ENCODE data around the gene LAMC3.

LAMC3 gene

DNA sequence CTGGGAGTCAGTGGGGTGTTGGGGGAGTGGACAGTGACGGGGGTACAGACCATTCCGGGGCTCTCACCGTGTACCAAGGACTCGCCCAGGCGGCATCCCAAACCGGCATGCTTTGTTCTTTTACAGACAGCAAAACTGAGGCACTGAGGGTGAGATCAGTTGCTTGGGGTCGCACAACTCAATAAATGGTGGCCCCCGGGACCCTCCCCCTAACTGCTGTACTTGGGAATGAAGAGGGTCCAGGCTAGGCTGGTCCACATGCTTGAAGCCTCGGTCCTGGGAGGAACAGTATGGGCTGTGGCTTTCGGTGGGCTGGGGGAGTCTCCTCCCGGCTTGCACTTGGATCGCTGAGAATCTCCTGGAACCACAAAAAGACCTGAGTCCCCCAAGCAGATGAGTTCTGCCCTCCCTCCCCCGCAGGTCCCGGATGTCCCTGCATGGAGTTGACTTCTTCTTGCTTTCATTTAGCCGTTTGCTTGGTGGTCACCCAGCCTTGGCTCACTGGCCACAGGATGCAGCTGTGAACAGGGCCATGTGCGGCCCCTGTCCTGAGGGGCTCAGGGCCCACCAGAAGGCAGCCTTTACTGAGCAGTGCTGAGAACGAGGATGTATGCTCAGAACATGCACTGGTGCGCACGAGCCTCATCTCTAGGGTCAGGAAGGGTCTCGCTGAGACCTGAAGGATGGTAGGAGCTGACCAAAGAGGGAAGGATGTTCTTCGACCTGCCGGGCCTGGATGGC lies 4.2 kb downstream of the LAMC3 start:
- DNase-seq: no peak

DNA sequence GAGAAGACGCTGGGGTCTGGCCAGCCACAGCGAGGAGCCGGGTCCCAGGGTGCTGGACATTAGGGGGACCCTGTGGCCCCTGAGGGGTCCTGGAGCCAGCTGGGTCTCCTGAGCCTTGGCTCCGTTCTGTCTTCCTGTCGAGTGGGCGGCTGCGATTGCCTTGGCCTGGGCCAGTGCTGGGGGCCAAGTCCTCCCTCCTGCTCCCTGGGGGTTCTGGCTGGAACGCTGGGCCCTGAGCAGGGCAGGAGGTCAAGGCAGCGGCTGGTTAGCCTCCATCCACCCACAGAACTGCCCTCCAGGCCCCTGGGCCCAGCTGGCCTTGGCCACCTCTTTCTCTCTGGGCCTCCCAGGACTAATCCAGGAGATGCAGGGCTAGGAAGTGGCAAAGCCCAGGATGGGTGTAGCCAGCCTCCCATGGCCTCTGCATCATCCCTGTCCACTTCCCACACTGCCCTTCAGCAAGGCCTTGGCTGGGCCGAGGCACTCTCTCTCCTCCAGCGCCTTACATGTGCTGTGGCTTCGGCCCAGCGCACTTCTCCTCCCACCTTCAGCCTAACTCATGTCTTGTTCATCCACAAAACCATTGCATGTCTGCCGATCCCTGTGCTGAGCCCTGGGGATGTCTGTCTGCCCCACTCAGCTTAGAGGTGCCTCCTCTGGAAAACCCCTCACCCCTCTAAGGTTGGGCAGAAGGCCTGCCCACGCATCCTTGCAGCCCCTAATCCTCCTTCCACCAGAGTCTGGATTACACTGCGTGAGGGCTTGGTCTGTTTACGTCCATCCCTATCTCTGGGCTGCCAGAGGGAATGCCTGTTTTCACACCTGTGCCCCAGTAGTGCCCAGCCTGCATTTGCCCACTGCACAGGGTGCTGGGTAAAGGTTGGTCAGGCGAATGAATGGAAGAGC lies 5.0 kb downstream of the LAMC3 start:
- DNase-seq: no peak

DNA sequence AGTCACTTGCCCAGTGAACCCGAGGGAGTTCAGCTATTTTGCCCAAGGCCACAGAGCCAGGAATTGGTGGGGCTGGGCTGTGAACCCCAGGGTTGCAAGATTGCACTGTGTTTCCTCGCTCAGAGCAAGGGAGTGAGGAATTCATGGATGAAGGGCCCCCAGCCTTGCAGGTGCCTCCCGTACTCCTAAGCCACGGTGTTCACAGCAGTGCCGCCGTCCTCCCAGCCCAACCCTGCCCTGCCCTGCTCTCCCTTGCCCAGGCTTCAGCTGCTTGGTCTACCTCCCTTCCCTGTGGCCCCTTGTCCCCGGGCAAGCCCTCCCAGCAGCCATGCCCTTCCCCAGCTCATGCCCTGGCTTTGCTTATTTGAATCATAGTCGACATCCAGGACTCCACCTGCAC lies 6.1 kb downstream of the LAMC3 start:
- no peak for DNase-seq

DNA sequence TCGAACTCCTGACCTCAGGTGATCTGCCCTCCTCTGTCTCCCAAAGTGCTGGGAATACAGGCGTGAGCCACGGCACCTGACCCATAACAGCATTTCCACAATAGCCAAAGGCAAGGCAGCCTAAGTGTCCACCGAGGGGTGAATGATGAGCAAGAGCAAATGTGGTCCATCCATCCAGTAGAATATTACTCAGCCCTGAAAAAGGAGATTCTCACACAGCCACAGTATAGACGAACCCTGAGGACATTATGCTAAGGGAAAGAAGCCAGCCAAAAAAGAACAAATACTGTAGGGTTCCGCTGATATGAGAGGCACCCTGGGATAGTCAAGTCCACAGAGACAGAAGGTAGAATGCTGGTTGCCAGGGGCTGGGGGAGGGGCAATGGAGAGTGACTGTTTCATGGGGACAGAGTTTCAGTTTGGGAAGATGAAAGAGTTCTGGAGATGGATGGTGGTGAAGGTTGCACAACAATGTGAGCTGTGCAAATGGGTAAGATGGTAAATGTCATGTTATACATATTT lies 7.0 kb downstream of the LAMC3 start:
- DNase-seq: no peak

DNA sequence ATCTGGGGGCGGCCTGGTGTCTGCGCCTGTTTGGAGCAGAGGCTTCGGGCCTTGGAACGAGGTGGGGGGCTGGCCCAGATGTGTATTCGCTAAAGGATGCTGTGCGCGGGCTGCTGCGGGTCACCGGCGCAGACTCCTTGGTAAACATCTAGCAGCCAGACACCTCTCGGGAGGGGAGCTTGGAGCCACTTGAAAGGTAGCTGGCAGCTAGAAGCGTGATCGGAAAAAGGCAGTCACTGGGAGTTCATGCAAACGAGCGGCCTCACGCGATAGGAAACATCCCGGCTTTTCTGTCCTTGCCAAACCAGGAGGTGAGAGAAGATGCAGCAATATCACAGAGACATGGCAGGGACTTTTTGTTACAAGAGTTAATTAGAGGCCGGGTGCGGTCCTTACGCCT lies 8.1 kb downstream of the LAMC3 start:
- DNase-seq: no peak

DNA sequence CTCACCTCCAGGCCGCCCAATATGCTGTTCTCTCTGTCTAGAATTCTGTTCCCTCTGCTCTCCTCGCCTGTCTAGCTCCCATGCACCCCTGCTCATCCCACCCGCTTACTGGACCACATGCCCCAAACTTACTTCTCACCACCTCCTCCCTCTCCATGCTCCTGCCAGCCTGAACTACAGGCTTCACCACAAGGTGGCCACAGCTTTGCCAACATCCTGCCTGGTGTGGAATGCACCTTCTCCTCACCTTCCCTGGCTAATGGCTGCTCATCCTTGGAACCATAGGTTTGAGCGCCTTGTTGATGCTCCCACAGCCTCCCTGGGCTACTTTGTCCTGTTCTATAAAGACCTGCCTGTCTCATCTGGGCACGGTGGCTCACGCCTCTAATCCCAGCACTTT lies 9.6 kb downstream of the LAMC3 start:
- no peak for DNase-seq

DNA sequence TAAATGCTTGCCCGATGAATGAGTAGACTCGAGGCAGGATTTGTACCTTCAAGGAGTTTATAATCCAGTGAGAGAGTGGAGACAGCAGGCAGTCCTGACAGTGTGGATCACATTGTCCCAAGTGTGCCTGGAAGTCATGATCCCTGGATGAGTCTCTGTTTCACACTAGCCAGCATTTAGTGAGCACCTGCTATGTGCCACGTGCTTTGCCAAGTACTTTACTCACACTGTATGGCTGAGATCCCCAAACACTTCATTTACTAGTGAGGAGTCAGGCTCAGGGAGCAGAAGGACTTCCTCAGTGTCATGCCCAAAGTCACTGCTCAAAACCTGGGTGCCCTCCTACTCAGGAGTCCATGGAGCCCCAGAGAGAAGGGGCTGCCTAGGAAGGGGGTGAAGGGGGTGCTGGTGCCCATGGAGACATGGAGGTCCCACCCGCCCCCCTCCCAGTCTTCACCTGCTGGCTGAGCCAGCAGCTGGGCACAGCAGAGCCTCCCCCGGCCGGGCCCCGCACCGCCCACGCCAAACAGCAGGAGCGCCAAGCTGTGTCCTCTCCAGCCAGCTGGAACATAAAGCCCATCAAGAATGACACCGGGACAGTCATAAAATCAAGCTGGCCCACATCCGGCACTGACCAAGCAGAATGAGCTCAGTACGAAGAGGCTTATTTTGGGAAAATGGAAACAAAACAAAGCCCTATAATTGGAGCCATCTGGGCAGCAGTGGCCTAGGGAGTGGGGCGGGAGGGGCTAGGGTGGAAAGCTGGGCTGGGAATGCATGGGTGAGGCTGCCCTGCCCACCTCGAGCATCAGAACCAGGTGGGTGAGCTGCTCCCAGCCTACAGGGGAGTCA lies 10.6 kb downstream of the LAMC3 start:
- peak; percentile 69 for DNase-seq

DNA sequence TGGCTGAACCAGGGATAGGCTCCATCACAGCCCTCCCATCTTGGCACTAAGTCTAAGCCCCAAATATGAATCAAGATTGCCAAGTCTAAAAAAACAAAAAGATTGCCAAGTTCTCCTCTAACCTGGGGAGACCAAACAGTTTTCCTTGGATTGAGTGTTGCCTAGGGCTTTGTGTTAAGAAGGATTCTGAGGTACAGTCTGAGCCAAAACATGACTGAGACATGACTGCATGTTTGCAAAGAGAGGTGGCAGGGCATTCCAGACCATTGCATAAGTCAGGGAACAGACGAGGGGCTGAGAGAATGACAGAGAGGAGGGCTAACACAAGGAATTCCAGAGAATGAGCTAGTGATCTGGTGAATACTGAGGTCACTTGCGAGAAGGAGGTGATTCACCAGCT lies 11.4 kb downstream of the LAMC3 start:
- no peak for DNase-seq

DNA sequence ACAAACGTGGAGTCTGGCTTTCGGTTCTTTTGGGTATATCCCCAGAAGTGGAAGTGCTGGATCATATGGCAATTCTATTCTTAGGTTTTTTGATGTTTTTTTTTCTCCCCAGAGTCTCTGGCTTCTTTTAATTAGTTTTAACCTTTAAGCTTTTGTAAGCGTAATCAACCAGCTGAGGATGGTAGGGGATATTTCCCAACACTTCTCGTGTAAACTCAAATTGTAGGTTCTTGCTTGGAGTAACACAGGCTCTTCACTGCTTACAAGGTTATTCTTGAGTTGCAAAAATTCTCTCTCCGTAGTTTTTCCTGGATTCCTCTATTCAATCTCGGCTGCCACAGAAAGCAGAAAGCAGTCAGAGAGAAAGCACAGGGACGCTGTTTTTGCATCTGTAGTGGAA lies 11.9 kb downstream of the LAMC3 start:
- no peak for DNase-seq

DNA sequence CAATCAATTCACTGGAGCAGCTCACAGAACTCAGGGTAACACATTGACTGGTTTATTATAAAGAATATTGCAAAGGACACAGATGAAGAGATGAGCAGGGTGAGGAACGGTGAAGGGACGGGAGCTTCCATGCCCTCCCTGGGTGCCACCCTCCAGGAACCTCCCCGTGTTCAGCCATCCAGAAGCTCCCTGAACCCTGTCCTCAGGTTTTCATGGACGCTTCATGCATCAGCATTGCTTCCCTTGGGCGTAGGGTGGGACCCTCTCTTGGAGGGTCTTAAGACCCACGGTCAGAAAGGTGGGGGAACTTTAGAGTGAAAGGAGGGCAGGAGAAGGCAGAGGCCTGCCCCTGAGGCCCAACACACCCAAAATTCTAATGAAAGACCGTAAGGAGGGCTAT lies 12.8 kb downstream of the LAMC3 start:
- no peak for DNase-seq

DNA sequence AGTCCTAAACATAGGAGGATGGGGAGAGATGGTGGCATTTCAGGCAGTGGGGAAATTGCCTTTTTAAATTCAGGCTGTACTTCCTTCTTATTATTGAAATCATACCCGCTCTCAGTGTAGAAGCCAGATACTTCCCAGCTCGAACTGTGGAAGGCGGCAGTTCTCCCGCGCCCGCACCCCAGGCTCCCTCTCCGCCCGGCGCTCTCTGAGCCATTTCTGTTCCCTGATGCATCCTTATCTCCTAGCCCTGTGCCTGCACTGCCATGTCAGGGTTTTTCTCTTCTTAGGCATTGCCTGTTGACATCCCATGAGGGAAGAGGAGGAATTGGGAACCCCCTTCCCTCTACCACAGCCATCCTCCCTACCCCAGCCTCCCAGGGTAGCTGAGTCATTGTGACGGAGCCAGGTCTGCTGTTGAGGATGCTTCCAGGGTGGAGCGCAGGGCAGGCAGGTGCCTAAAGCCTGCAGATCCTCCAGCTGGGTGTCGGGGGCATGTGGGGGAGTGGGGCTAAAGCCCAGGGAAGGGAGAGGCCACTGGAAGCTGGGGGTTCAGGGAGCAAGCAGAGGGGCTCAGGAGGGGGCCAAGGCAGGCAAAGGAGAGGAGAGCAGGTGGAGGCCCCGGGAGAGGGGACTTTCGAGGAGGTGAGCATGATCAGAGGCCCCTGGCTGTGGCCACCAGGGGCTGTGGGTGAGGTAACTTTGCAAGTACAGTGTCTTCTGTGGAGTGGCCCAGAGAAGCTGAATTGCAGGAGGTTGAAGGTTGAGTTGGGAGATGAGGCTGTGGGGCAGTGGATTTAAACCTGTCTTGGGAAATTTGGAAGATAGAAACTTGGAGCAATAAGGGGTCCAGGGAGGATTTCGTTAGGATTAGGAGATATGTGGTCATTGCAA lies 16.2 kb downstream of the LAMC3 start:
- no peak for DNase-seq

DNA sequence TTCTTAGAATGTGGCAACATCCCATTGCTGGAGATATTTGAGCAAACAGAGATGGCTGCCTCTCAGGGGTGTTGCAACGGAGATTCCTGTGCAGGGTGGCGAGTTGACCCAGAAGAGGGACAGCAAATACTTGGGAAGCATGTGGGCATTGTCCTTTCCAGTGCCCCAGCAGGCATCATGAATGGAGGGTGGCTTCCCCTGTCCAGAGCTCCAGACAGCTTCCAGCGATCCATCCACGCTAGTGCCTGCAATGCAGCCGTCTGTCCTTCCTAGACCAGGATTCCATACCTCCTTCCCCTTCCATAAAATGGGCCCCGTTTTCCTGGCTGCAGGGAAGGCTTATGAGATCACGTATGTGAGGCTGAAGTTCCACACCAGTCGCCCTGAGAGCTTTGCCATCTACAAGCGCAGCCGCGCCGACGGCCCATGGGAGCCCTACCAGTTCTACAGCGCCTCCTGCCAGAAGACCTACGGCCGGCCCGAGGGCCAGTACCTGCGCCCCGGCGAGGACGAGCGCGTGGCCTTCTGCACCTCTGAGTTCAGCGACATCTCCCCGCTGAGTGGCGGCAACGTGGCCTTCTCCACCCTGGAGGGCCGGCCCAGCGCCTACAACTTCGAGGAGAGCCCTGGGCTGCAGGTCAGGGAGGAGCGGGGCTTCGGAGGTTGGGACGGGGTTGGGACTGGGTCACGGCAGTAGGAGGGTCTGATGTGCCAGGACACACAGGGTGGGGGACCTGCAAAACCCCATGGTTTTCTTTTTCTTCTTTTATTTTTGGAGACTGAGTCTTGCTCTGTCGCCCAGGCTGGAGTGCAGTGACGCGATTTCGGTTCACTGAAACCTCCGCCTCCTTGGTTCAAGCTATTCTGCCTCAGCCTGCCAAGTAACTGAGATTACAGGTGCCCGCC lies 17.2 kb downstream of the LAMC3 start:
- DNase-seq: no peak

DNA sequence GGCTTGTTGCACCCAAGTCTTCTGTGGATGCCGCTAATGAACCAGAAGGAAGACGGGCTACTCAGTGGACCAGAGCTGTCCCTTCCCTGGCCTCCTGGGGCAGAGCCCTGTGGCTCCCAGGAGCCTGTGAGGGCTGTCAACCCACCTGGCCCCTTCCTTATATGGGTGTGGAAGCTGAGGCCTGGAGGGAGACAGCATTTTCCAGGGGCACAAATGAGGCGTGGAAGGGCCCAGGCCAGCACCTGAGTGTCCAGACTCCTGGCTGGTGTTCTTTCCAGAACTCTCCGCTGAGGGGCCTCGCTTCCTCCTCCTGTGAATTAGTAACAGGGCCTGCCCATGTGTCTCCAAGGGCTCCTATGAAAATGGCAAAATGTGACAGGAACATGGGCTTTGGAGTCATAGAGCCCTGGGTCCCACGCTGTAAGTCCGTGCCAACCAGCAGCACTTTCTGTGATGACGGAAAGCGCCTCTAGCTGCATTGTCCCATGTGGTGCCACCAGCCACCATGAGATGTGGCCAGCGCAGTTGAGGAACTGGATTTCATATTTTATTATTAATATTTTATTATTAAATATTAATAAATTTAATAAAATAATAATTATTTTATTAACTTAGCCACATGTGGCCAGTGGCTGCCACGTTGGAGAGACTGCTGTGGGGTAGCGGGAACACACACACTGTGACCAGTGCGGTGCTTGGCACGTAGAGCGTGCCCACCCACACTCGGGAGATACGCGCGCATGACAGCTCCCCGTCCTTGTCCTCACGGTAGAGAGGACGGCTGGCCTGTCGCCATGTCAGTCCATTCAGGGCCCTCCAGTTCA lies 18.3 kb downstream of the LAMC3 start:
- no peak for DNase-seq

DNA sequence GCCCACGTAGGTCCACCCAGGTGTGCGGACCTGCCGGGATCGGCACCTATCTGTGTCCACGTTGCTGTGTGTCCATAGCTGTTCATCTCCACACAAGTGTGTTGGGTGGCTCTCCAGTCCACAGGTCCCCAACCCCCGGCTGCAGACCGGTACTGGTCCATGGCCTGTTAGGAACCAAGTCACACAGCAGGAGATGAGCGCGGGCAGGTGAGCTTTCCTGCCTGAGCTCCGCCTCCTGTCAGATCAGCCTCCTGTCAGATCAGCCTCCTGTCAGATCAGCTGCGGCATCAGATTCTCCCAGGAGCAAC lies 18.9 kb downstream of the LAMC3 start:
- no peak for DNase-seq

DNA sequence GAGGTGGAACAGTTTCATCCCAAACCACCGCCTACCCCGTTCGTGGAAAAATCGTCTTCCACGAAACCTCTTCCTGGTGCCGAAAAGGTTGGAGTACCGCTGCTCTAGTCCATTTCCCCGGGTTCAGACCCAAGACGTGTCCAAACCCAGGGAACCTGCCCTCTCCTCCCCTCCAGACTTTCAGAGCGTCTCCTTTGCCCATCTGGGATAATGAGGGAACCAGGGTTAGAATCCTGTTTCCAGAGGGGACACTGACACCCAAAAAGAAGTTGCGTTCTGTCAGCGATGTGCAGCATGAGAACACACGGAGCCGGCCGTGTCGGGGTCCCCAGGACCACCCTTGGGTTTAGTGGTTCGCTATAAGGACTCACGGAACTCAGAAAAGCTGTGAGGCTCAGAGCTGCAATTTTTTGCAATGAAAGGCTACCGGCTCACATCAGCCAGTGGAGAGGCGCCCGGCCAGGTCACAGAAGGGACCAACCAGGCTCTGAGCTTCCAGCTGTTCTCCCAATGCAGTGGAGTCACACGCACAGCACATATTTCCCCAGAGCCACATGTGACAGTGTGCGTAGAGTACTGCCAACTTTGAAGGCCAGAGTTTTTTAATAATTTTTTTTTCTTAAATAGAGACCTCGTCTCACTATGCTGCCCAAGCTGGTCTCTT lies 19.4 kb downstream of the LAMC3 start:
- no peak for DNase-seq

DNA sequence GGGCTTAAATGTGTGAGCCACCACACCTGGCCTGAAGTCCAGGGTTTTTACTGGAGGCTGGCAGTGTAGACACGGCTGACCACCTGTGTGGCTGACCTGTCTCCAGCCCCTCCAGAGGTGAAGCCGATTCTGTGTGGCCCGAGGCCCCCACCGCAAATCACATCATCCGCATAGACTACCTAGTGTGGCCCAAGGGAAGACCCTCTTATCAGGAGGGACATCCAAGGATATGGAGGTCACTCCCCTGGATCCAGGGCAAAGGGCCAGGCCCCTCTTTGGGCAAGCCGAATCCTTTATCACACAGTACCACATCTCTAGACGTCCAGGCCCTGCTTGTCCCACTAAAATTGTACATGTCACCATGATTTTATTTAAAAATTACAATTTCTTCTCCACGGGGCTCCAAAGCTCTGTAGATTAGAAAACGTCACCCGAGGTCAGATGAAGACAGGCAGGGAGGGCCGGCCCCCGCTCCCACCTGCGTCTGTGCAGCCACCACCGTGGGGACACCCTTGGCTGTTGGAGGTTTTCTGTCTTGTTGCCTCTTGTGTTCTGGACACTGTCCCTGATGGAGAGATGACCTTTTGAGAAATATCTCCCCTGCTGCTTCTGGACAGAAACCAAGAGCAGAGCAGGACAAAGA lies 20.1 kb downstream of the LAMC3 start:
- no peak for DNase-seq

DNA sequence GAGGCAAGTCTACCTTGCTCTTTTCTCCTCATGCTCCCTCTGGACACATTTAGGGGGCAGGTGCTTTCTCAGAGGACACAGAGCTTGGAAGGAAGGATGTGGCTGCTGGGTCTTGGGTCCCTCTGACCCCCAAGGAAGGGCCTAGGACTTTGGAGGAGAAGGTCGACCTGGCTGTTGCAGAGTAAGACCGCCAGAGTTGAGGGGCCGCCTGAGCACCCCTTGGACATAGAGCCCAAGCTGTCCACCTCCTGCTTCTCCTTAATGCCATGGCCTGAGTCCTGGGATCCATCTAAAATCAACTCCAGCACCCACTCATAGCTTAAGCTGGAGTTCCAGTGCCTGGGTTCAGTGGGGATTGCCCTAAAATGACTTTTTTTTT lies 20.6 kb downstream of the LAMC3 start:
- DNase-seq: no peak

DNA sequence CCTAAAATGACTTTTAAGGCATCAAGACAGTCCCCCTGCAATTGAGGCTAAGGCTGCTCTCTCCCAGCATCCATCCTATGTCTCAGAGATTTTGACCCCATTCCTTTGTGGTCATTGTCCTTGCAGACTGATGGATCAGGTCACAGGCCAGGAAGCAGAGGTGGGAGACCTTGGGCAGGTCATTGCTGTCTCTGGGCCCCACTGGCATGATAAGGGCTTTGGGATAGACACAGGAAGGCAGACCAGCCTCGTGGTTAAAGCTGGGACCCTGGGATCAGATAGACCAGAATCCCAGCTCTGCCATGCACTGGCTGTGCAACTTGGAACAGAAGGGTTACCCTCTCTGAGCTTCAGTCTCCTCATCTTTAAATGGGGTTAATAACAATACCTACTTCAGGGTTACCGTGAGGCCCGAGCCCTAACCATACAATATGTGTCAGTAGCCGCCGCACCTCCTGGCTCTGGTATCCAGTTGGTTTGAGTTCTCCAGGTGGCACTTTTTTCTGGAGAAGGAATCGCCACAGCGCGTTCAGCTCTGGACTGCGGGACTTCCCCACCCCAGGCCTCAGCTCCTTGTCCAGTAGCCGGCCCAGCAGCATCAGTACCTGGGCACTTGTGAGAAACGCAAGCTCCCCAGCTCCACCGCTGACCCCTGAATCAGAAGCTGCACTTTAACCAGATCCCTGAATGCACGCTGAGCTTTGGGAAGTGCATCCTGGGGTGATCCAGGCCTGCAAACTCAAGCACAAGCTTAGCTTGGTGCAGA lies 21.4 kb downstream of the LAMC3 start:
- no peak for DNase-seq

Data from right forelimb (tissue), 1 donor.